ENCODE results near the gene SLC6A7.

- TF ChIP-seq CTCF (IDR thresholded peaks at IDR 0.05; ENCODE audit: low read depth, low read length) (peak; percentile 12), POLR2A (IDR thresholded peaks at IDR 0.05; ENCODE audit: extremely low read depth, insufficient read length) (no peak), MYC (IDR thresholded peaks at IDR 0.05; ENCODE audit: low read depth, low read length) (no peak), MAX (IDR thresholded peaks at IDR 0.05; ENCODE audit: low read depth, low read length) (no peak)
These were observed 19.3 kb downstream of the SLC6A7 start for GRCh38 chr5:150209099-150209635.
